Psoas muscle (tissue), 8 donors: ENCODE data around the gene STUM. TPM values are rescaled to one million over a fixed set of nuclear protein-coding genes. Genes with fewer than 3 reads are reported as not detected.
"Not testable (repeated sequence)": the region's sequence is repeated elsewhere in the genome, so short reads cannot be mapped to it uniquely, and the experiment has no call there.

Experiments
- ATAC-seq, 4 donors: fragments of 200-7000 bp; cut with Tn5 transposase; one replicate each; pipeline ENCODE4 v1.9.1; 2020; ENCODE audit warnings: moderate library complexity in 3 of 4, mild to moderate bottlenecking in 2 of 4
- DNase-seq, 2 donors: peaks; one replicate each; pipeline ENCODE4 v3.0.0-alpha.2; 2020
- H3K27ac ChIP-seq: fragments of 200-600 bp; one replicate; pipeline ENCODE4 v1.8.0; 2022
- H3K27me3 ChIP-seq, 3 donors: fragments of 200-600 bp in 1 of 3; one replicate each; pipeline versions ENCODE4 v1.6.1 to v1.8.0; 2013 to 2022; ENCODE audit warnings: low read length in 2 of 3, mild to moderate bottlenecking in 2 of 3, moderate library complexity in 1 of 3; ENCODE audit not compliant: insufficient read depth in 3 of 3
- H3K36me3 ChIP-seq, 2 donors: fragments of 200-600 bp in 1 of 2; one replicate each; pipeline versions ENCODE4 v1.6.1 to v1.8.0; 2013 to 2022; ENCODE audit warnings: low read depth in 1 of 2, mild to moderate bottlenecking in 1 of 2, moderate library complexity in 1 of 2; ENCODE audit not compliant: insufficient read depth in 1 of 2
- H3K4me1 ChIP-seq: fragments of 200-600 bp; one replicate; pipeline ENCODE4 v1.8.0; 2022
- H3K4me3 ChIP-seq: fragments of 200-600 bp; one replicate; pipeline ENCODE4 v1.8.0; 2022; ENCODE audit warnings: mild to moderate bottlenecking
- H3K9me3 ChIP-seq: fragments of 200-600 bp; one replicate; pipeline ENCODE4 v1.8.0; 2022
- CTCF ChIP-seq: fragments of 200-600 bp; IDR thresholded peaks from one replicate; pipeline ENCODE4 v1.8.0; 2022; ENCODE audit warnings: antibody characterized with exemption
- WGBS, 3 donors: extraction: QIAGEN DNeasy Blood & Tissue Kit; methylation state at CpG; one replicate each; pipeline versions ENCODE4 v1.1.6 to v1.1.7; 2013; 5-methylcytosine and 5-hydroxymethylcytosine counted together
- intact Hi-C, 2 donors: fragments of 100-400 bp; cut with DNase I; formaldehyde crosslinking; loops; one replicate each; pipeline versions ENCODE4 v1.11.0 to v1.14.2; 2022
- polyA plus RNA-seq, 3 donors: library from polyadenylated mRNA; stranded (reverse); fragments of 200-250 nt; gene quantifications; one replicate each; pipeline ENCODE4 v1.2.3, GENCODE V29; 2013
- total RNA-seq, 4 donors: library from RNA; stranded (reverse); fragmentation: NEBNext Ultra II Directional in 2 of 4; extraction: Animal tissue kit (Norgen Biotek cat#: 25700) in 2 of 4; gene quantifications; one replicate each; pipeline versions ENCODE4 v1.2.1 to v1.2.4, GENCODE V29; 2021 to 2023
- donor health status: healthy with polysubstance abuse.
- donor health status: DM: no; HTN: no; CAD: no; lungs with moderate emphysema.
- donor health status: Bipolar disorder and iron deficiency.
- donor health status: healthy.
- donor health status: DM: yes; HTN: yes; CAD: no.
- donor health status: DM: no; HTN: no; CAD: no.
- donor health status: DM: no; HTN: no; CAD: no.
- donor health status: DM: yes; HTN: yes; CAD: no.

Gene STUM
- total and polyA plus RNA-seq, 7 donors = 0.34 to 1.5 (median 0.96) TPM

- no peak for TF ChIP-seq CTCF
- 36 to 59% (median 42%) methylated on average over 11 of the region's 11 CpGs for WGBS, 3 donors
Measured at GRCh38 chr1:226609836-226610455, 61.4 kb downstream of the STUM start.

GRCh38 chr1:226610671-226611070, 62.1 kb downstream of the STUM start:
- H3K27me3 ChIP-seq = peaks cover 0 to 4% (median 0%) of the 10 kb centered on the region in 3 donors
- H3K4me1 ChIP-seq = no peaks in the 10 kb centered on the region
- TF ChIP-seq CTCF = no peak
- H3K4me3 ChIP-seq = no peak overlapping the region
- intact Hi-C loops = no loop called here
- 90 to 95% (median 93%) methylated on average over 7 of the region's 7 CpGs for WGBS, 3 donors
- H3K27ac ChIP-seq = no peak overlapping the region
- DNase-seq = peak in 1 of 2 donors; percentile 15
- ATAC-seq = no peak
- no peaks in the 10 kb centered on the region for H3K9me3 ChIP-seq
- no peaks in the 10 kb centered on the region for H3K36me3 ChIP-seq

More at GRCh38 chr1:226609836-226610455, 61.4 kb downstream of the STUM start:
- H3K9me3 ChIP-seq = no peaks in the 10 kb centered on the region
- DNase-seq = peak in 1 of 2 donors; percentile 73
- no peak overlapping the region for H3K4me3 ChIP-seq
- no peaks in the 10 kb centered on the region for H3K27me3 ChIP-seq
- H3K4me1 ChIP-seq = no peaks in the 10 kb centered on the region
- no peak overlapping the region for H3K27ac ChIP-seq
- intact Hi-C loops = loop anchor here (2.0 to 10.0 kb wide), 3 partner anchors 59 to 185 kb away; no protein-coding TSS in a partner anchor
- ATAC-seq = peak in 3 of 4 donors; percentile 19 to 75 (median 63)
- no peaks in the 10 kb centered on the region for H3K36me3 ChIP-seq

- 61 to 71% (median 63%) methylated on average over 8 of the region's 8 CpGs for WGBS, 3 donors
- intact Hi-C loops = no loop called here
- ATAC-seq (no peak), DNase-seq (peak in 1 of 2 donors; percentile 35)
- Histone ChIP-seq H3K27ac (no peak overlapping the region), H3K4me3 (no peak overlapping the region), H3K9me3 (no peaks in the 10 kb centered on the region), H3K36me3 (no peaks in the 10 kb centered on the region), H3K4me1 (no peaks in the 10 kb centered on the region), H3K27me3 (peaks cover 0 to 4% (median 0%) of the 10 kb centered on the region in 3 donors)
- TF ChIP-seq CTCF = no peak
Measured at GRCh38 chr1:226611301-226611700, 62.7 kb downstream of the STUM start.

- not testable (repeated sequence) for DNase-seq, H3K27me3 ChIP-seq
- 50 to 67% (median 57%) methylated on average over 6 of the region's 6 CpGs for WGBS, 3 donors
Measured at GRCh38 chr1:226611980-226612379, 63.4 kb downstream of the STUM start.

GRCh38 chr1:226615876-226616275, 67.3 kb downstream of the STUM start:
- Histone ChIP-seq H3K4me1 (no peaks in the 10 kb centered on the region), H3K4me3 (no peak overlapping the region), H3K27ac (no peak overlapping the region), H3K9me3 (no peaks in the 10 kb centered on the region), H3K36me3 (no peaks in the 10 kb centered on the region), H3K27me3 (peaks cover 0 to 4% (median 0%) of the 10 kb centered on the region in 3 donors)
- no peak for ATAC-seq
- intact Hi-C loops = no loop called here
- TF ChIP-seq CTCF = no peak
- DNase-seq = no peak
- WGBS, 3 donors = 75 to 80% (median 79%) methylated on average over 9 of the region's 9 CpGs

More at GRCh38 chr1:226611980-226612379, 63.4 kb downstream of the STUM start:
- ATAC-seq, H3K27ac ChIP-seq, intact Hi-C loops, H3K9me3 ChIP-seq, H3K4me1 ChIP-seq, H3K4me3 ChIP-seq, H3K36me3 ChIP-seq: not testable (repeated sequence)
